ENCODE data around the gene PKM.

- TF ChIP-seq CTCF (IDR thresholded peaks at IDR 0.05; ENCODE audit: borderline replicate concordance, extremely low read depth, low read length, poor library complexity, severe bottlenecking) (no peak), EZH2 (IDR thresholded peaks at IDR 0.05; ENCODE audit: borderline replicate concordance, low read depth, low read length, severe bottlenecking) (no peak)
These were observed 50.9 kb downstream of the PKM start for GRCh38 chr15:72179950-72180581.
